ENCODE measurements around the gene GRK5.

DNA sequence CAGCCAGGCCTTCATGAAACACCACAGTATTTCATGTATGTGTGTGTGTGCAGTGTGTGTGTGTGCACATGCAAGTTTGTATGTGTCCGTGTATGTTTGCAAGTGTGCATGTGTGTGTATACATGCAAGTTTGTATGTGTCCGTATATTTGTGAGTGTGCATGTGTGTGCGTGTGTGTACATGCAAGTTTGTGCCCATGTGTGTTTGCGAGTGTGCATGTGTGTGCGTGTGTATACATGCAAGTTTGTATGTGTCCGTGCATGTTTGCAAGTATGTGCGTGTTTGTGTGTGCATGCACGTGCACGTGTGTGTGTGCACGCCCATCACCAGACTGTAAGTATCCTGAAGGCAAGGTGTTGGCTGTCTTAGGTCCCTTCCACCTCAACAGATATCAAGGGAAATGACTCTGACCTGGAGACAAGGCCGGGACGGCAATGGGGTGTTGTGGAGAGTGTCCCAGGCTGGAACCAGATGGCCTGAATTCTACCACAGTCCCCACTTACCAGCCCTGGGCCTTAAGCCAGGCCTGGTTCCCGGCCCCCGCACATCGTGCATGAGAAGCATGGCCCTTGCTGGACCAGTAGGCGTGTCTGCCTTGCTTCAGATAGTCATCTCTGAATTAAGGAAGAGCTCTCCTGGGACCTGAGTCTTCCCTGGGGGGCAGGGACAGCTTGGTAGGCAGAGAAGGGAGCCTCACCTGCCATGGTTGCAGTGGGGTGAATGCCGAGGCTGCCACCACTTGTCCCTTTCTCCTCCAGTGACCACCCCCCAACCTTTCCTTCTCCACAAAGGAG is 140.0 kb downstream of the GRK5 start:
- TF ChIP-seq POLR2A (IDR thresholded peaks at IDR 0.05) (no peak), EP300 (IDR thresholded peaks at IDR 0.05) (no peak)
- TF ChIP-seq, protein P1, sequence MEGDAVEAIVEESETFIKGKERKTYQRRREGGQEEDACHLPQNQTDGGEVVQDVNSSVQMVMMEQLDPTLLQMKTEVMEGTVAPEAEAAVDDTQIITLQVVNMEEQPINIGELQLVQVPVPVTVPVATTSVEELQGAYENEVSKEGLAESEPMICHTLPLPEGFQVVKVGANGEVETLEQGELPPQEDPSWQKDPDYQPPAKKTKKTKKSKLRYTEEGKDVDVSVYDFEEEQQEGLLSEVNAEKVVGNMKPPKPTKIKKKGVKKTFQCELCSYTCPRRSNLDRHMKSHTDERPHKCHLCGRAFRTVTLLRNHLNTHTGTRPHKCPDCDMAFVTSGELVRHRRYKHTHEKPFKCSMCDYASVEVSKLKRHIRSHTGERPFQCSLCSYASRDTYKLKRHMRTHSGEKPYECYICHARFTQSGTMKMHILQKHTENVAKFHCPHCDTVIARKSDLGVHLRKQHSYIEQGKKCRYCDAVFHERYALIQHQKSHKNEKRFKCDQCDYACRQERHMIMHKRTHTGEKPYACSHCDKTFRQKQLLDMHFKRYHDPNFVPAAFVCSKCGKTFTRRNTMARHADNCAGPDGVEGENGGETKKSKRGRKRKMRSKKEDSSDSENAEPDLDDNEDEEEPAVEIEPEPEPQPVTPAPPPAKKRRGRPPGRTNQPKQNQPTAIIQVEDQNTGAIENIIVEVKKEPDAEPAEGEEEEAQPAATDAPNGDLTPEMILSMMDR (IDR thresholded peaks at IDR 0.05), result no peak

Data from tibial nerve (tissue), 4 donors.